ENCODE data around the gene PDP2.

DNA sequence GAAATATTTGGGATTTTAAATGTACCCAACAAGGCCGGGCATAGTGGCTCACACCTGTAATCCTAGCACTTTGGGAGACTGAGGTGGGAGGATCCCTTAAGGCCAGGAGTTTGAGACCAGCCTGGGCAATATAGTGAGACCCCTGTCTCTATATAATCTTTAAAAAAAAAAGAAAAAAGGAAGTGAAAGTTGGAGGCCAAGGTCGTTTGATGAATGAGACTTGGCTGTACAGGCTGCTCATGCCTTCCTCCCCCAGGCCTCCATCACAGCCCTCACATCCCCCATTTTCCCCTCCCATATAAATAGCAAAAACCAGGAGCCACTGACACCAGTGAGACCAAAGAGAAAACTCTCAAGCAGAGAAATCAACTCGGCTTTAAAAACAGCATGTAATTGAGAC, 39.4 kb upstream of the PDP2 start:
- TF ChIP-seq, protein P1, sequence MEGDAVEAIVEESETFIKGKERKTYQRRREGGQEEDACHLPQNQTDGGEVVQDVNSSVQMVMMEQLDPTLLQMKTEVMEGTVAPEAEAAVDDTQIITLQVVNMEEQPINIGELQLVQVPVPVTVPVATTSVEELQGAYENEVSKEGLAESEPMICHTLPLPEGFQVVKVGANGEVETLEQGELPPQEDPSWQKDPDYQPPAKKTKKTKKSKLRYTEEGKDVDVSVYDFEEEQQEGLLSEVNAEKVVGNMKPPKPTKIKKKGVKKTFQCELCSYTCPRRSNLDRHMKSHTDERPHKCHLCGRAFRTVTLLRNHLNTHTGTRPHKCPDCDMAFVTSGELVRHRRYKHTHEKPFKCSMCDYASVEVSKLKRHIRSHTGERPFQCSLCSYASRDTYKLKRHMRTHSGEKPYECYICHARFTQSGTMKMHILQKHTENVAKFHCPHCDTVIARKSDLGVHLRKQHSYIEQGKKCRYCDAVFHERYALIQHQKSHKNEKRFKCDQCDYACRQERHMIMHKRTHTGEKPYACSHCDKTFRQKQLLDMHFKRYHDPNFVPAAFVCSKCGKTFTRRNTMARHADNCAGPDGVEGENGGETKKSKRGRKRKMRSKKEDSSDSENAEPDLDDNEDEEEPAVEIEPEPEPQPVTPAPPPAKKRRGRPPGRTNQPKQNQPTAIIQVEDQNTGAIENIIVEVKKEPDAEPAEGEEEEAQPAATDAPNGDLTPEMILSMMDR (IDR thresholded peaks at IDR 0.05) = no peak
- no peak for TF ChIP-seq POLR2AphosphoS5 (IDR thresholded peaks at IDR 0.05)
- no peak for TF ChIP-seq POLR2A (IDR thresholded peaks at IDR 0.05)
